ENCODE measurements around the gene SERPINB1. TPM values are rescaled to one million over a fixed set of nuclear protein-coding genes. Genes with fewer than 3 reads are reported as not detected.
A peak's percentile ranks its signal among the peaks of the same experiment; 100 is the strongest.

Gene SERPINB1
- total and polyA plus RNA-seq, 12 donors = 33.4 to 159 (median 60.7) TPM

DNA sequence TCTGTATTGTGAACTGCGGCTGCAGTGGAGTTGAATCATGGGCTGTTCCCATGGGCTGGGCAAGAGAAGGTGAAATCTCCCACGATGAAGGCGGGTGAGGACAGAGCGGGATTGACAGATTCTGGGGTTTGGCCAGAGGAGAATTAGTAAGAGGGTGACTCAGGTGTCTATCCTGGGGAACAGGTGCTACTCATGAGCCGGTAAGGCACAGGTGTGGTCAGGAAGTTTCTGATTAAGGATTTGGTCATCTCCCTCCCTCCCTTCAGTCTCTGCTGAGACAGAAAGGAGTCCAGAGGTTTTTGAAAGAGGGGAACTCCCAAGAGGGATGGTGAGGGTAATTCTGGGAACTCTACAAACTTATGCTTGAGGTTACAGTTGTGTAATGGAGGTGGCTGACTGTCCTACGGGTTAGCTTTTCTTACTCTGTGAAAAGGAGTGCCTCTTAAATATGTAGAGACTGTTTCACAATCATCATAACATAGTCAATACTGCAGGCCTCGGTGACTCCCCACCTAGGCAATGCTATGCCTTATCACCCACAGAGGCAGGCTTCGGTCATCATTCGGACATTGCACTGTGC is 31.5 kb downstream of the SERPINB1 start:
- no peak overlapping the region for H3K27ac ChIP-seq
- WGBS, 4 donors = 81 to 96% (median 87%) methylated on average over 9 of the region's 9 CpGs
- H3K4me3 ChIP-seq = no peak overlapping the region
- no peaks in the 10 kb centered on the region for H3K4me1 ChIP-seq (replicated peaks in 1 of 2)
- H3K27me3 ChIP-seq = no peaks in the 10 kb centered on the region
- intact Hi-C loops (cut with DNase I) = no loop called here
- TF ChIP-seq, protein P1, sequence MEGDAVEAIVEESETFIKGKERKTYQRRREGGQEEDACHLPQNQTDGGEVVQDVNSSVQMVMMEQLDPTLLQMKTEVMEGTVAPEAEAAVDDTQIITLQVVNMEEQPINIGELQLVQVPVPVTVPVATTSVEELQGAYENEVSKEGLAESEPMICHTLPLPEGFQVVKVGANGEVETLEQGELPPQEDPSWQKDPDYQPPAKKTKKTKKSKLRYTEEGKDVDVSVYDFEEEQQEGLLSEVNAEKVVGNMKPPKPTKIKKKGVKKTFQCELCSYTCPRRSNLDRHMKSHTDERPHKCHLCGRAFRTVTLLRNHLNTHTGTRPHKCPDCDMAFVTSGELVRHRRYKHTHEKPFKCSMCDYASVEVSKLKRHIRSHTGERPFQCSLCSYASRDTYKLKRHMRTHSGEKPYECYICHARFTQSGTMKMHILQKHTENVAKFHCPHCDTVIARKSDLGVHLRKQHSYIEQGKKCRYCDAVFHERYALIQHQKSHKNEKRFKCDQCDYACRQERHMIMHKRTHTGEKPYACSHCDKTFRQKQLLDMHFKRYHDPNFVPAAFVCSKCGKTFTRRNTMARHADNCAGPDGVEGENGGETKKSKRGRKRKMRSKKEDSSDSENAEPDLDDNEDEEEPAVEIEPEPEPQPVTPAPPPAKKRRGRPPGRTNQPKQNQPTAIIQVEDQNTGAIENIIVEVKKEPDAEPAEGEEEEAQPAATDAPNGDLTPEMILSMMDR (IDR thresholded peaks at IDR 0.05) = no peak
- no peak for TF ChIP-seq POLR2A (IDR thresholded peaks at IDR 0.05)
- peak in 1 of 7 donors; percentile 10 for DNase-seq
- H3K9me3 ChIP-seq (replicated peaks in 1 of 3) = no peaks in the 10 kb centered on the region
- no peaks in the 10 kb centered on the region for H3K36me3 ChIP-seq (replicated peaks in 1 of 2)

DNA sequence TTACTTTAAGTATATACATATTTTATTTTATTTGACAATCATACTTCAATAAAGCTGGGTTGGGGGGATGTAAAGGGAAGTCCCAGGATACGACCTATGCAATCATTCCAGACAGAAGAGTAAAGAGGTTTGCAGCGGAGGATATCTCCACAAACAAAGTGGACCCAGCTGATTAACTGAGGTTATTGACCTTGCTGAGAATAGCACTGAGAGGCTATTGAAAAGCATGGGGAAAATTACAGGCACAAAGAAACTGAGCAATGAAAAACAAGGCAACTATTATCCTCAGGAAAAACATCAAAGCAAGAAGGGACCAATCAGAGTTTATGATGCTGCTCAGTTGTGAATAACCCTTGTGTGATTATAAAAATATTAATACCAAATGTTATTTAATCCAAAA is 32.6 kb downstream of the SERPINB1 start:
- intact Hi-C loops (cut with DNase I) = no loop called here
- no peaks in the 10 kb centered on the region for H3K9me3 ChIP-seq (replicated peaks in 1 of 3)
- no peak overlapping the region for H3K27ac ChIP-seq
- 55 to 72% (median 63%) methylated on average over 2 of the region's 2 CpGs for WGBS, 4 donors
- H3K27me3 ChIP-seq = no peaks in the 10 kb centered on the region
- DNase-seq = no peak
- TF ChIP-seq, protein P1 (IDR thresholded peaks at IDR 0.05) = no peak
- no peak for TF ChIP-seq POLR2A (IDR thresholded peaks at IDR 0.05)
- no peaks in the 10 kb centered on the region for H3K4me1 ChIP-seq (replicated peaks in 1 of 2)
- H3K36me3 ChIP-seq (replicated peaks in 1 of 2) = no peaks in the 10 kb centered on the region
- H3K4me3 ChIP-seq = no peak overlapping the region

DNA sequence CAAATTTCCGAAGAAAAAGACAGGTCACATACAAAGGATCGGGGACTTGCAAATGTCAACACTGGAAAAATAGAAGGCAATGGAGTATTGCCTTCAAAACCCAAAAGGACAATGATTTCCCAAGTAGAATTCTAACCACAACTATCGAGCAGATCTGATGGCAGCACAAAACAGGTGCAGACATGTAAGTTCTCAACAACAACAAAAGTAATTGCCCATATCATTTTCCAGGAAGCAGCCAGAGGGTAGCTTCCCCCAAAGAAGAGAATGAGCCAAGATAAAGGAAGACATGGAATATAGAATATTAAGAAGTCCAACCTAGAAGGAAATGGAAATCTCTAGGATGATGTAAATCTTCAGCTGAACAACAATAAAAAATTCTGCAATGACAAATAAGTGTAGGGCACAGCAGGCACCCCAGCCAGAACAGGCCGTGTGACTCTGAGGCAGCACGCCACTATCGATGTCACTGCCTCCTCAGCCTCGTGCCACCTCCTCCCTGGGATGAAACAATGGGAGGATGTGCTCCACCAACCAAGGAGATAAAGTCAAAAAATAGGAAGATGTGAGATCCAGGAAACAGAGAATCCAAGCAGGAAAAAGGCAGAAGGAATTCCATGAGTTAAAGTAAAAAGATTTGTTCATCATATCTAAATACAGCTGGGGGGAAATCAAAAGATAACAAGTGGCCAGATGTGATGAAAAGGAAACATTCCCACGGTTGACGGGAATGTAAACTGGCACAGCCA is 34.1 kb downstream of the SERPINB1 start:
- no peaks in the 10 kb centered on the region for H3K9me3 ChIP-seq (replicated peaks in 1 of 3)
- no peaks in the 10 kb centered on the region for H3K36me3 ChIP-seq (replicated peaks in 1 of 2)
- intact Hi-C loops (cut with DNase I) = no loop called here
- no peaks in the 10 kb centered on the region for H3K4me1 ChIP-seq (replicated peaks in 1 of 2)
- H3K27me3 ChIP-seq = no peaks in the 10 kb centered on the region
- H3K27ac ChIP-seq = no peak overlapping the region
- no peak overlapping the region for H3K4me3 ChIP-seq
- WGBS, 4 donors = 71 to 76% (median 75%) methylated on average over 9 of the region's 9 CpGs
- TF ChIP-seq, protein P1 (IDR thresholded peaks at IDR 0.05) = no peak
- TF ChIP-seq POLR2A (IDR thresholded peaks at IDR 0.05) = no peak
- DNase-seq = peak in 3 of 7 donors; percentile 13 to 40 (median 29)

DNA sequence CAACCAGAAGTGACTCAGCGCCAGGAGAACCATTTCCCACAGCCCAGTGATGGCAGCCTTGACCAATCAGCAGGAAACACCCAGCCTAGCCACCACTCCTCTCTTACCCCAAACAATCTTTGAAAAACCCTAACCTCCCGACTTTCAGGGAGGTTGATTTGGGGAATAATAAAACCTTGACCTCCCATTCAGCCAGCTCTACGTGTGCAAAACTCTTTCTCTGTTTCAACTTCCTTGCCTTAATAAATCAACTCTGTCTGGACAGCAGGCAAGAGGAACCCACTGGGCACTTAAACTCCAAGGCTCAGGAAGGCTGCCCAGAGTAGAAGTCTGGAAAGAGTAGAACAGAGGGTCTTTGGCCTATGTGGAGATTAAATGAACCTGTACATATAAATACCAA is 35.0 kb downstream of the SERPINB1 start:
- intact Hi-C loops (cut with DNase I) = no loop called here
- H3K9me3 ChIP-seq (replicated peaks in 1 of 3) = no peaks in the 10 kb centered on the region
- no peaks in the 10 kb centered on the region for H3K4me1 ChIP-seq (replicated peaks in 1 of 2)
- H3K27me3 ChIP-seq = no peaks in the 10 kb centered on the region
- H3K36me3 ChIP-seq (replicated peaks in 1 of 2) = no peaks in the 10 kb centered on the region
- no peak overlapping the region for H3K4me3 ChIP-seq
- WGBS, 4 donors = 52 to 77% (median 57%) methylated on average over 3 of the region's 3 CpGs
- no peak for TF ChIP-seq POLR2A (IDR thresholded peaks at IDR 0.05)
- TF ChIP-seq, protein P1 (IDR thresholded peaks at IDR 0.05) = no peak
- no peak overlapping the region for H3K27ac ChIP-seq
- DNase-seq = no peak

All from adrenal gland (tissue), 12 donors.